ENCODE measurements around the gene OR1A1.
"Not testable (repeated sequence)": the region's sequence is repeated elsewhere in the genome, so short reads cannot be mapped to it uniquely, and the experiment has no call there.

Gene OR1A1

DNA sequence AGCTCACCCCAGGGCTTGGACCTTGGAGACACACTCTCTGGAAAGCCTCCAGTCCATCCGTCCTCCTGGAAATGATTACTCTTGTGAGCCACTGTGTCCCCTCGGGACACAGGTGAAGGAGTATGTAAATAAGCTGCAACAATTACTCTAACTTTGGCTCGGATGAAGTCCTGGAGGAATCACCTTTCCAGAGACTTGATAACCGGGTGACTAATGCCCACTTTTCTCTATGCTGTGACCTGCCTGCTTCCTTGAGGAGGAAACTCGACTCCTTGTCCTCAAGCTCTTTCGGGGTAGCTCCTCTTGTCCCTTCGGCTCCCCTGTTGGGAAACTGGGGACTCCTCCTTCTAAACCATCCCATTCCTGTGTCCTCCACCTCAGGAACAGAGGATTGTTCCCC lies at the start of gene OR1A1:
Gene OR1A1, plus strand, starts transcription at position 301 of the 400 bp plus-strand sequence. CDS start 7,954 bp downstream, outside the sequence.
- DNase-seq = no peak

GRCh38 chr17:3167574-3167973 lies 39.9 kb upstream of the OR1A1 start:
- no peak for DNase-seq

DNA sequence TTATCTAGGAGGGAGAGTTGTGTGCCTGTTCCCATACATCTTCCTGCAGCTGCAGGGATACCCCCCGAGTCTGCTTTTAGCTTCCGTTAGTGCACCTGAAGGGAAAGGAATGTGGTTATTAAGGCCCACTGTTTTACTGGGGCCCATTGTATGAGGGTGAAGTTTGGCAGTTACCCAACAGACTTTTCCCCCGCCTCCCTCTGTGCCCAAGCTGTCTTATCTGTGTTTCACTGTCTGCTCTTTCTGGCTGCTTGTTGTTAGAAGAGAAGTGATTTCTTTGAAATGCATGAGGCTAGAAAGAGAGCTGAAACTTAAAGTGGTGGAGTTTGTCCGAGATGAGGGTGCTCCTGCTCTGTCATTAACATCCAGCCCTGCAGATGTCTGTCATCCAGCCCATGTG lies 17.5 kb upstream of the OR1A1 start:
- no peak for DNase-seq

DNA sequence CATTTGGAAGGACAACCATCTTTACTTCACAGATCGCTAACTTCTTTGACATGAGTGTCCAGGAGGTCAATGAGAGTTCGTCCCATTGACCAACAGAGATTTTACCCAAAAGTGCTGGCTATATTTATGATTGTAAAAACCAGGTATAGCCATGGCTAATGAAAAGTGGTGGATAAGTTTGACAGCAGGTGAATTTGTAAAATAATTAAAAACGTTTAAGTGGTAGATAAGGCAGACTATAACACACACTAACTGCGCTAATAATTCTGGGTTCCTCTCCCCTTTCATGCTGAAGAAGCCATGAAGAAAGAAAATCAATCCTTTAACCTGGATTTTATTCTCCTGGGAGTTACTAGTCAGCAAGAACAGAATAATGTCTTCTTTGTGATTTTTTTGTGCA lies 10.2 kb upstream of the OR1A1 start, which contains the start of gene OR1A2:
Gene OR1A2, plus strand, starts transcription at position 301 of the 400 bp plus-strand sequence. Its CDS starts 0 bp downstream, at position 301.
- no peak for DNase-seq

DNA sequence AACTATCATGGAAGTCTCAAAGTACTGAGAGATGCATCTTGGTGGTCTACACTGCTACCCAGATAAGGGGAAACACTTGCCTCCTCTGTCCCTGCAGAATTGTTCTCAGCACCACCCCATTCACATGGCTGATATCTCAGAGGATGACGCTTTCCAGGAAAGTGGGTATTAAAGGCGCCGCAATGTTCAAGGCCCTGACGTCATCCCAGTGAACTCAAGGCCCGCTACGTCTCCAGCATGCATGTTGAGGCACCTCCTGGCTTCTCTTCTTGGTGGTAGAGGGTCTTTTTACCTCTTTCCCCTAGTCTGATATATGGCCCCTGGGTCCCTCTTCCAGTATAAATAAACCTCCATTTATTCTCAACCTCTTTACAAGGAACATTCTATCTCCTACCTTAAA lies 1.0 kb downstream of the OR1A1 start:
- no peak for DNase-seq

DNA sequence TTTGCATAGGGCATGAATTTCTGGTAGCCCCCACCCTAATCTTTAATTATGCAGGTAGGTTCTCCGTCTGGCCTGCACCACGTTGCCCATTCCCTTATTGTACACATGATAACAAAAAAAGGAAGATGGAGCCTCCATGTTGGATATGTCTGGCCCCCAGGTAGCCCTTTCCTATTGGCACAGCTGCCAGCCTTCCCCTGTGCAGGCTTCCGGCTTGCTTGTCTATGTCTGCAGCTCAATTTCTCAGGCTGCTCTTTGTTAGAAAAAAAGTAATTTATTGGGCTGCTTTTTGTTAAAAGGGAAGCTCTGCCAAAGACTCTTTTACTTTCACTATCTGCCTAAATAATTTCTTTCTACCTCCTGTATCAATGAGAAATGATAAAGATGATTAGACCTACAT lies 5.5 kb downstream of the OR1A1 start:
- no peak for DNase-seq

GRCh38 chr17:3213587-3213986 lies 6.1 kb downstream of the OR1A1 start:
- no peak for DNase-seq

DNA sequence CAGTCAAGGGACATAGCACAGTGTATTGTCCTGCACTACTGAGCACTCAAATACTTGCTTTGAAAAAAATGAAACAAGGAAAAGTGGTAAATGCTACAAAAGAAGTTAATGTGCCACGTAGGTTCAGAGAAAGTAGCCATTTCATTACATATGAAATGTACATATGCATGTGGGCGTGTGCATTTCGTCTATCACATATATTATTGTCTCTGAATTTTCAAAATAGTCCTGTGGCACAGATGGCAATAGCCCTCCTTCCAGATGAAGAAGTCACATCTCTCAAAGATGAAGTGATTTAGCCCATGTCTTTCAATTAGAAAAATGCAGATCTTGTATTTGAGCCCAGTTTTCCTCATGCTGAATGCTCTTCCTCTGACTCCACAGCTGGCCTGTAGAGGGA lies 12.5 kb downstream of the OR1A1 start:
- DNase-seq = not testable (repeated sequence)

DNA sequence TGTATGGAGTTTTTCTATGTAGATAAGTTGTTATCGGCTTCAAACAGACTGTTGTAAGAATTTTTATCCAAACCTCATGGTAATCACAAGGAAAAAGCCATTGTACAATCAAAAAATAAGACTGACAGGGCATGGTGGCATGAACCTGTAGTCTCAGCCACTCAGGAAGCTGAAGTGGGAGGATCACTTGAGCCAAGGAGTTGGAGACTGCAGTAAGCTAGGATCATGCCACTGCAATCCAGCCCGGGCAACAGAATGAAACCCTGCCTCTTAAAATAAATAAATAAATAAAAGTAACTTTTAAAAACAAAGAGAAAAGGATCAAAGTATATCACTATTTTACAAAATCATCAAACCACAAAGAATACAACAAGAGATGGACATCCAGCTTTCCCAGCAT lies 14.4 kb downstream of the OR1A1 start:
- DNase-seq = no peak

DNA sequence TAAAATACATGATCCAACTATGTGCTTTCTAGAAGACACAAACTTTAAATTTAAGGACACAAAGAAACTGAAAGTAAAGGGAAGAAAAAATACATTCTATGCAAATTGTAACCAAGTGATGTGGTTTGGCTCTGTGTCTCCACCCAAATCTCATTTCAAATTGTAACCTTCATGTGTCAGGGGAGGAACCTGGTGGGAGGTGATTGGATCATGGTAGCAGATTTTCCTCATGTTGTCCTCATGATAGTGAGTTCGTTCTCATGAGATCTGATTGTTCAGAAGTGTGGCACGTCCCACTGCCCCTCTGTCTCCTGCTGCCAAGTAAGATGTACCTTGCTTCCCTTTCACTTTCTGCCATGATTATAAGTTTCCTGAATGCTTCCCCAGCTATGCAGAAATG lies 15.0 kb downstream of the OR1A1 start:
- no peak for DNase-seq

- DNase-seq = not testable (repeated sequence)
Measured at GRCh38 chr17:3224721-3225352, 17.4 kb downstream of the OR1A1 start.

GRCh38 chr17:3232300-3232699 lies 24.8 kb downstream of the OR1A1 start:
- DNase-seq = not testable (repeated sequence)

- DNase-seq = not testable (repeated sequence)
Measured at GRCh38 chr17:3238685-3239084, 31.2 kb downstream of the OR1A1 start.

DNA sequence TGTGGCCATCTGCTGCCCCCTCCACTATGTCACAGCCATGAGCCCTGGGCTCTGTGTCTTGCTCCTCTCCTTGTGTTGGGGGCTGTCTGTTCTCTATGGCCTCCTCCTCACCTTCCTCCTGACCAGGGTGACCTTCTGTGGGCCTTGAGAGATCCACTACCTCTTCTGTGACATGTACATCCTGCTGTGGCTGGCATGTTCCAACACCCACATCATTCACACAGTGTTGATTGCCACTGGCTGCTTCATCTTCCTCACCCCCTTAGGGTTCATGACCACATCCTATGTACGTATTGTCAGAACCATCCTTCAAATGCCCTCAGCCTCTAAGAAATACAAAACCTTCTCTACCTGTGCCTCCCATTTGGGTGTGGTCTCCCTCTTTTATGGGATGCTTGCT lies 33.6 kb downstream of the OR1A1 start:
- DNase-seq = not testable (repeated sequence)

- not testable (repeated sequence) for DNase-seq
Measured at GRCh38 chr17:3244841-3245240, 37.4 kb downstream of the OR1A1 start.

- DNase-seq = not testable (repeated sequence)
Measured at GRCh38 chr17:3249013-3249412, 41.5 kb downstream of the OR1A1 start.

GRCh38 chr17:3256575-3256974 lies 49.1 kb downstream of the OR1A1 start:
- no peak for DNase-seq

DNA sequence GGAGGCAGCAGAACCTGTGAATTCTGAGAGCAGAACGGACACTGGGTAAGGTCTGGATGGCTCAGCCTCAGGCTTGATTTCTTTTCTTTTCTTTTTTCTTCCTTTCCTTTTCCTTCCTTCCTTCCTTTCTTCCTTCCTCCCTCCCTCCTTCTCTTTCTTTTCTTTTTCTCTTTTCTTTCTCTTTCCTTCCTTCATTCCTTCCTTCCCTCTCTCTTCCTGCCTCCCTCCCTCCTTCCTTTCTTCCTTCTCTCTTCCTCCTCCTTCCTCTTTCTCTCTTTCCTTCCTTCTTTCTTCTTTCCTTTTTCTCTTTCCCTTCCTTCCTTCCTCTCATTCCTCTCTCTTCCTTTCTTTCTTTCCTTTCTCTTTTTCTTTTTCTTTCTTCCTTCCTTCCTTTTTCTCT lies 52.7 kb downstream of the OR1A1 start:
- no peak for DNase-seq

GRCh38 chr17:3260600-3260999 lies 53.1 kb downstream of the OR1A1 start:
- DNase-seq = no peak

Measured in activated T-cell treated with anti-CD3 and anti-CD28 coated beads, Interleukin-2, amount 50 U/mL, for 1 hour (primary cell).